Ascending aorta (tissue), 2 donors: ENCODE measurements around the gene TTLL10. TPM values are rescaled to one million over a fixed set of nuclear protein-coding genes. Genes with fewer than 3 reads are reported as not detected.

Source experiments
- DNase-seq, 2 donors: peaks; one replicate each; pipeline ENCODE4 v3.0.0-alpha.2; 2019; ENCODE audit warnings: low spot score in 2 of 2
- H3K27ac ChIP-seq, 2 donors: fragments of 200-600 bp; sonication (generic); one replicate each; pipeline ENCODE4 v1.5.1; 2016 to 2017; ENCODE audit warnings: mild to moderate bottlenecking in 1 of 2
- H3K27me3 ChIP-seq: fragments of 200-600 bp; sonication (generic); one replicate; pipeline ENCODE4 v1.5.1; 2017
- H3K36me3 ChIP-seq, 2 donors: fragments of 200-600 bp; sonication (generic); one replicate each; pipeline ENCODE4 v1.5.1; 2016
- H3K4me1 ChIP-seq, 2 donors: fragments of 200-600 bp; sonication (generic); one replicate each; pipeline ENCODE4 v1.5.1; 2016 to 2017; ENCODE audit warnings: mild to moderate bottlenecking in 1 of 2
- H3K4me3 ChIP-seq, 2 donors: fragments of 200-600 bp; sonication (generic); one replicate each; pipeline ENCODE4 v1.5.1; 2016 to 2017; ENCODE audit warnings: mild to moderate bottlenecking in 1 of 2
- H3K9me3 ChIP-seq, 2 donors: fragments of 200-600 bp; sonication (generic); one replicate each; pipeline ENCODE4 v1.5.1; 2016
- intact Hi-C: fragments of 100-400 bp; cut with DNase I; formaldehyde crosslinking; loops from one replicate; pipeline ENCODE4 v1.15.1; 2023
- total RNA-seq: library from RNA; depleted of rRNA; stranded (reverse); fragments of >200 nt; gene quantifications from one replicate; pipeline ENCODE4 v1.1.0, GENCODE V29; 2016
- TF ChIP-seq, protein P1 (sequence below), 3 experiments: fragments of 200-600 bp in 2 of 3; fragments of 450-650 bp in 1 of 3; sonication (generic) in 2 of 3; IDR thresholded peaks; one replicate each; pipeline ENCODE4 v1.5.1; 2016 to 2019; ENCODE audit warnings: antibody characterized with exemption in 3 of 3, mild to moderate bottlenecking in 1 of 3, moderate library complexity in 1 of 3

The TTLL10 gene
- total RNA-seq, 1 donor from 2014 or later = not detected

DNA sequence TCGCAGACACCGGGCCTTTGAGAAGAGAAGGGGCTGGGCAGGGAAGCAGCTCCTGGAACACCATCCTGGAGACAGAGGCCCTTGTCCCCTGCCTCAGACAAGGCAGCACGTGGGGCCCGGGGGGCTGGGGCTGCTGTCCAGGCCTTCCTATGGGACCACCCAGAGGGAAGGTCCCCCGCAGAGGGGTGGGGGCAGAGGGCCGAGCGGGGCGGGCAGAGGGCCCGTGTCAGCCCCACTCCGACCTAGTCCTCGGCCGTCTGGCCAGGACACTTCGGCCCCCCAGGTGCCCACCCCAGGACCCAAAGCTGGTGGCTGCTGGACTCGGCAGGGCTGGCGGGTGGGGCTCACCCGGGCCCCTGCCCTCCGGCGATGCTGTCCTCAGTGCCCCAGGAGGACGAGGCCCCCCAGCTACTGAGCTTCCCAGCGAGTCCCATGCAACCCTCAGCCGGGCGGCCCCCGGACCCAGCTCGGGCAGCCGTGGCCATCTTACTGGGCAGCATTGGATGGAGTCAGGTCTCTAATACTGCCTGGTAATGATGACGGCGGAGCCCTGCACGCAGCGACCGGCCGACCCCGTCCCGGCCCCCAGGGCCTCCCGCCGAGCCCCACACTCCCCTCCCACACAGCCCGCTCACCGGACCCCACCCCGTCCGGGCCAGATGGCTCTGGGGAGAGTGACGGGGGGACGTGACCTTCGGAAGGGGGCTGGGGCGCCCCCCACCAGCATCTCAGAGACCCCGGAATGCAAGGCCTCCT, 6.9 kb upstream of the TTLL10 start:
- Histone ChIP-seq H3K4me3 (no peak overlapping the region), H3K27me3 (peaks cover 7% of the 10 kb centered on the region), H3K4me1 (no peaks in the 10 kb centered on the region), H3K36me3 (no peaks in the 10 kb centered on the region), H3K27ac (no peak overlapping the region), H3K9me3 (no peaks in the 10 kb centered on the region)
- TF ChIP-seq, protein P1, sequence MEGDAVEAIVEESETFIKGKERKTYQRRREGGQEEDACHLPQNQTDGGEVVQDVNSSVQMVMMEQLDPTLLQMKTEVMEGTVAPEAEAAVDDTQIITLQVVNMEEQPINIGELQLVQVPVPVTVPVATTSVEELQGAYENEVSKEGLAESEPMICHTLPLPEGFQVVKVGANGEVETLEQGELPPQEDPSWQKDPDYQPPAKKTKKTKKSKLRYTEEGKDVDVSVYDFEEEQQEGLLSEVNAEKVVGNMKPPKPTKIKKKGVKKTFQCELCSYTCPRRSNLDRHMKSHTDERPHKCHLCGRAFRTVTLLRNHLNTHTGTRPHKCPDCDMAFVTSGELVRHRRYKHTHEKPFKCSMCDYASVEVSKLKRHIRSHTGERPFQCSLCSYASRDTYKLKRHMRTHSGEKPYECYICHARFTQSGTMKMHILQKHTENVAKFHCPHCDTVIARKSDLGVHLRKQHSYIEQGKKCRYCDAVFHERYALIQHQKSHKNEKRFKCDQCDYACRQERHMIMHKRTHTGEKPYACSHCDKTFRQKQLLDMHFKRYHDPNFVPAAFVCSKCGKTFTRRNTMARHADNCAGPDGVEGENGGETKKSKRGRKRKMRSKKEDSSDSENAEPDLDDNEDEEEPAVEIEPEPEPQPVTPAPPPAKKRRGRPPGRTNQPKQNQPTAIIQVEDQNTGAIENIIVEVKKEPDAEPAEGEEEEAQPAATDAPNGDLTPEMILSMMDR (IDR thresholded peaks at IDR 0.05) = no peak
- DNase-seq = no peak
- intact Hi-C loops = no loop called here

DNA sequence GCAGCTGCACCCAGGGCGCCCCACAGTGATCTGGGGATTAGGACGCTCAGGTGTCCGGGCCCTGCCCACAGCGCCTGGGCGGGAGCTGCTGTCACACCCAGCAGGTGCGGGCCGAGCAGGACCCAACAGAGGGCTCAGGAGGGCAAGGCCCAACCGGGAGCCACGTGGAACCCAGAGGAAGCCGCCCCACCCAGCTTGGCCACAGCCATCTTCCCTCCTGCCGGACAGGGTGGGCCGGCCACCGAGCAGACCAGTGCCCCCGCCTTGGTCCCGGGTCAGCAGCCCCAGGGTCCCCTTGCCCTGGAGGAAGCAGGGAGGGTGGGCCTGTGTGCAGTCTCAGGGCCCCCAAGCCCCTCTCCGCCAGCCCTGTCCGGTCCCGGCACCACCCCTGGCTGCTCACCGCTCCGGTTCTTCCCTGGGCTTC, 6.3 kb upstream of the TTLL10 start:
- no peak for DNase-seq
- TF ChIP-seq, protein P1 (IDR thresholded peaks at IDR 0.05) = no peak

DNA sequence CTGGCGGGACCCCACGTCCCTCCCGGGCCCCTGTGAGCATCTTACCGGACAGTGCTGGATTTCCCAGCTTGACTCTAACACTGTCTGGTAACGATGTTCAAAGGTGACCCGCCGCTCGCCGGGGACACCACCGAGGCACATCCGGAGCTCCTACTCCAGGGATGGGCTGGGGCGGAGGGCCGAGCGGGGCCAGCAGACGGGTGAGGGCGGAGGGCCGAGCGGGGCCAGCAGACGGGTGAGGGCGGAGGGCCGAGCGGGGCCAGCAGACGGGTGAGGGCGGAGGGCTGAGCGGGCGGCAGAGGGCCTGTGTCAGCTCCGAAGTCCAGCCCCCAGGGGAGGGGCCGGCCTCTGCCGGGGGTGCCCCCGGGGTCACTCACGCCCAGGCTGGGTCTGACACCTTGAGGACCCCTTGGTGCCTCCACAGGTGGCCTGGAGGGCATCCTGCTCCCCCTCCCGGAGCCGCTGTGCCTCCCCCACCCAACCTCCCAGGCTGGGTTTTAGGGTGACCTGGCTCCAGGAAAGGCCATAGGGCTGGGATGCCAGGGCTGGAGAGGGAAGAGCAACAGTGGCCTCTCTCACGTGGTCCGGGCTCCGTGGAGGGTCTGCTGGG, 5.7 kb upstream of the TTLL10 start:
- Histone ChIP-seq H3K27ac (no peak overlapping the region), H3K36me3 (no peaks in the 10 kb centered on the region), H3K4me1 (no peaks in the 10 kb centered on the region), H3K27me3 (peaks cover 5% of the 10 kb centered on the region), H3K4me3 (no peak overlapping the region), H3K9me3 (no peaks in the 10 kb centered on the region)
- intact Hi-C loops = no loop called here
- TF ChIP-seq, protein P1 (IDR thresholded peaks at IDR 0.05) = no peak
- DNase-seq = no peak

More for the DNA sequence above, 6.3 kb upstream of the TTLL10 start:
- Histone ChIP-seq H3K27ac (no peak overlapping the region), H3K27me3 (peaks cover 7% of the 10 kb centered on the region), H3K36me3 (no peaks in the 10 kb centered on the region), H3K4me1 (no peaks in the 10 kb centered on the region), H3K4me3 (no peak overlapping the region), H3K9me3 (no peaks in the 10 kb centered on the region)
- intact Hi-C loops = no loop called here

DNA sequence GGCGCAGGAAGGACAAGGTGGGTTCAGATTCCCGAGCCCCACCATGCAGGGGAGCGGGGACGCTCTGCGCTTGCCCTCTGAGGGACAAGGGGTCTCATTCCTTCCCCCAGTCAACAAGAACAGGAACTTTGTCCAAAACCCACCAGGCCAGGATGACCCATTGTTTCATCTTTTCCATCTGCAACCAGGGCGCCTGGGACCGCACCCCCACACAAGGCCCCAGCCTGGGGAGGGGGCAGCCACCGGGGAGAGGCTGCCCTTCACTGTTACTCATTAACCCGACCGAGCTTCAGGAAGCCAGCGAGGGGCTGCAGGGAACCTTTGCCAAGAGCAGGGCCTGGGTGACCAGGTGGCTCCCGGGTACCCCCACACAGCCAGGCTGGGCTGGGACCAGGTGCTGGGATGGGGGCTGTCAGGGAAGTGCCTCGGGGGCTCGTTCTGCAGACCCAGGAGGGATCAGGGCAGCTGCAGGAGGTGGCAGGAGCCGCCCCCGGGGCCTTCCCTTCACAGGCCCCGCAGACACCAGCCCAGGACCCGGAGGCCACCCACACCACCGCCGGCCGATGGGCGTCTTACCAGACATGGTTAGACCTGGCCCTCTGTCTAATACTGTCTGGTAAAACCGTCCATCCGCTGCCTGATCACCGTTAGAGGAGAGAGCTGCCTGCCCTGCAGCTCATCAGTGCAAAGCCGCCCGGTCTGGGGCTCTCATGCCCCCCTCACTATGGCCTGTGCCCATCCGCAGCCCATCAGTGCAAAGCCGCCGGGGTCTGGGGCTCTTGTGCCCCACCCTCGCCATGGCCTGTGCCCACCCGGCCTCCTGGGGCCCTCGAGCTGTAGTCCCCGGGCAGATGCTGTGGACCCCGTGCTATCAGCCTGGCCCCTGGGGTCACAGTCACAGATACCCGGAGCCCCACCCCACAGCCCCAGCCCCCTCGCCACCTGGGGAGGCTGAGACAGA, 4.9 kb upstream of the TTLL10 start:
- H3K27ac ChIP-seq = no peak overlapping the region
- H3K9me3 ChIP-seq = no peaks in the 10 kb centered on the region
- H3K4me1 ChIP-seq = no peaks in the 10 kb centered on the region
- DNase-seq = no peak
- peaks cover under 1% of the 10 kb centered on the region for H3K27me3 ChIP-seq
- no peak overlapping the region for H3K4me3 ChIP-seq
- H3K36me3 ChIP-seq = no peaks in the 10 kb centered on the region
- TF ChIP-seq, protein P1 (IDR thresholded peaks at IDR 0.05) = no peak
- intact Hi-C loops = no loop called here

DNA sequence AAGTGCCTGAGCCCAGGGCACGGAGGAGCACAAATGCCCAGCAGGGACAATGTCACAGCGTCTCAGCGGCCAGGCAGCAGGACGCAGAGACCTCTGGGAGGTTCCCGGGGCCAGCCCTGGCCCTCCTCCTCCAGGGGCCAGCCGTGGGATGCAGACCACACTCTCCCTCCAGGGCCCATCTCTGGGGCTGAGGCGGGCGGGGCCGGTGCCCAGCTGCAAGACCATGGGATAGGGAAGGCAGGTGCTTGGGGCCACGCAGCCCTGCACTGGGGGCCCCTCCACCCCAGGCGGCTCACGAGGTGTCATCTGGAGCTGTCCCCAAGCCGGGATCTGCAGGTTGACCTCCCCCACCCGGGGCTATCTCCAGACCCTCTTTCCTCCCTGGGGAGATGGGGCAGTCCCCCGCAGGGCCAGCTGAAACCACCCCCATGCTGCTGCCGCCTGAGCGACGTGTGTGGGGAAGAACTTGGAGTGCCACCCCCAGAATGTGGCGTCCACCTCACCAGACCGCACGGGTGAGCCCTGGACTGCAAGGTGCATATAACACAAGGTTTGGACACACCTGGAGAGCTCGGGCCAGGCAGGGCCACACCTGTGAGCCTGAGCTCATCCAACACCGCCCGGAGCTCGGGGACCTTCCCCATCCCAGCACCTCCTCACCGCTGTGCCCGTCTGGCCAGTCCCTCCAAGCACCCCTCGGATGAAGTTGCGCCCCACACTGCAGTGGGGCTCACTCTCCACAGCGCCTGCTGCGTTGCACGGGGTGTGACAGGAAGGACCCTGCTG, 4.1 kb upstream of the TTLL10 start:
- peaks cover 5% of the 10 kb centered on the region for H3K27me3 ChIP-seq
- intact Hi-C loops = no loop called here
- H3K9me3 ChIP-seq = no peaks in the 10 kb centered on the region
- no peak overlapping the region for H3K27ac ChIP-seq
- TF ChIP-seq, protein P1 (IDR thresholded peaks at IDR 0.05) = no peak
- no peaks in the 10 kb centered on the region for H3K36me3 ChIP-seq
- no peak overlapping the region for H3K4me3 ChIP-seq
- DNase-seq = no peak
- H3K4me1 ChIP-seq = no peaks in the 10 kb centered on the region
